Activated naive CD8-positive, alpha-beta T cell (primary cell): ENCODE results near the gene DRGX.

Experiments
- H3K27ac Mint-ChIP-seq: one replicate; pipeline ENCODE4 v1.8.0; 2021; ENCODE audit warnings: mixed read lengths
- H3K27me3 Mint-ChIP-seq: one replicate; pipeline ENCODE4 v1.8.0; 2021; ENCODE audit warnings: mixed read lengths
- H3K36me3 Mint-ChIP-seq: one replicate; pipeline ENCODE4 v1.8.0; 2021; ENCODE audit warnings: mixed read lengths
- H3K4me1 Mint-ChIP-seq: one replicate; pipeline ENCODE4 v1.8.0; 2021; ENCODE audit warnings: low read depth, mixed read lengths
- H3K4me3 Mint-ChIP-seq: one replicate; pipeline ENCODE4 v1.8.0; 2021; ENCODE audit warnings: mild to moderate bottlenecking, mixed read lengths
- H3K9me3 Mint-ChIP-seq: one replicate; pipeline ENCODE4 v1.8.0; 2021; ENCODE audit warnings: low read depth, mixed read lengths

Gene DRGX

DNA sequence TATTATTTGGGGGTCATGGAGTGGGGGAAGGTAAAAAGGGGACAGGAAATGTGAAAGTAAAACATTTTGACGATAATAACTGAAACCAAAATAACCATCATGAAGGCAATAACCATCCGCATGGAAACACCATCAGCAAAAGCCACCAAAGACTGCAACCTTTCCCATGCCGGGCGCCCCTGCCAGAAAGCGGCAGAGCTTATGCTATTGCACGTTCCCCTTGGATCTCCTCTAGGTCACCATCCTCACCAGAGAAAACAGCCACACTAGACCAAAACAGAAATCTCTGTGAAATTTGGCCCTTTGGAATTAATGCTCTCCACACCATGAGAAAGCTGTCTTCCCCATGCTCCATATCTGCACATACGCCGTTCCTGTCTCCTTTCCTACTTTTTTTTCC lies 31.1 kb downstream of the DRGX start:
- H3K9me3 Mint-ChIP-seq: no peaks in the 10 kb centered on the region
- H3K4me3 Mint-ChIP-seq: no peak overlapping the region
- no peaks in the 10 kb centered on the region for H3K36me3 Mint-ChIP-seq
- peaks cover 3% of the 10 kb centered on the region for H3K27me3 Mint-ChIP-seq
- H3K27ac Mint-ChIP-seq: no peak overlapping the region
- no peaks in the 10 kb centered on the region for H3K4me1 Mint-ChIP-seq

DNA sequence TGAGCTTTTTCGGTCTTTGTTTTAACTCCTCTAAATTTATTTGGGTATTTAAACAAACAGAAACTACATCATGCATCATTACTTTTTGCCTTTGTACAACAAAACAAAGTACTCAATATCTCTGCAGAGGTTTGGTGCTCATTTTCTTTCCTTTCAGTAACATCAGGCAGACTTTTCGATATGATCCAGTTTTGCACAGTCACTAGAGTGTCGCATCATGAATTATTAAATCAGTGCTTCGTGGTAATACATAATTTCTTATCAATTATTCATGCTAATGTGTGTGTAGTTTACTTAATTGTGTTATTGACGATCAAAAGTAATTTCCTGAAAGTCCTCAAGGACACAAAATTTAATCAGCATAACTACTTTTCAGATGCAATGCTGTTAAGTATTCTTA lies 31.8 kb downstream of the DRGX start:
- H3K9me3 Mint-ChIP-seq: no peaks in the 10 kb centered on the region
- H3K4me1 Mint-ChIP-seq: no peaks in the 10 kb centered on the region
- peaks cover 3% of the 10 kb centered on the region for H3K27me3 Mint-ChIP-seq
- H3K27ac Mint-ChIP-seq: no peak overlapping the region
- H3K4me3 Mint-ChIP-seq: no peak overlapping the region
- no peaks in the 10 kb centered on the region for H3K36me3 Mint-ChIP-seq

DNA sequence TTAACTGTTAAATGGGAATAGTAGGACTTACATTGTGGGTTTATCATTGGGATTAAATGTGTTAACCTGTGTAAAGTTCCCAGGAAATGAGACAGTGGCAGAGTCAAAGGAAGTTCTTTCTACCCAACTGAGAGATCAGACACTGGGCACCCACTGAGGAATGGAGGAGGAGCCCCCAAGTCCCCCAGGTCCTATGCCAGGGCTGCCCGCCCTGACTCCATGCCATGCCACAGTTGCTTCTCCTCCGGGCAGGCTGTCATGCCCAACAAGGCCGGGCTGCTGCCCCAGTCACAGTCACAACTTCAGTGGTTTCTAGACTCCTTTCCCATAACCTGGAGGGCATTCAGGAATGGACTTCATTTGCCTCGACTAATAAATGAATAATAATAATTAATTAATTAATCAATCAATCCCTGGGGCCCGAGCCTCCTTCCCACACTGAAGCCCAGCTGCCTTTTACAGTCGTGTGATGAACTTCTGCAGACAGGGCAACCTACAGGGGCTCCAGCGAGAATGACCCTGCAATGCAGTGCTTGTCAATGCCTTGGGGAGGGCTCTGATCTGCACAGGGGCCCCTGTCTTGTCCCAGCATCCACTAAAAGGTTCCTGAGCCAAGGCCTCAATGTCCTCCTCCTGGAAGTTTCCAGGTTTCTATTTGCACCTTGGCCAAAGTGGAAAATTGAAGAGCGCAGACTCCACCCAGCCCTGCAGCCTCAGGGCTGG lies 32.4 kb downstream of the DRGX start:
- Mint-ChIP-seq H3K4me3 (no peak overlapping the region), H3K9me3 (no peaks in the 10 kb centered on the region), H3K27ac (no peak overlapping the region), H3K27me3 (peaks cover 4% of the 10 kb centered on the region), H3K36me3 (no peaks in the 10 kb centered on the region), H3K4me1 (no peaks in the 10 kb centered on the region)

DNA sequence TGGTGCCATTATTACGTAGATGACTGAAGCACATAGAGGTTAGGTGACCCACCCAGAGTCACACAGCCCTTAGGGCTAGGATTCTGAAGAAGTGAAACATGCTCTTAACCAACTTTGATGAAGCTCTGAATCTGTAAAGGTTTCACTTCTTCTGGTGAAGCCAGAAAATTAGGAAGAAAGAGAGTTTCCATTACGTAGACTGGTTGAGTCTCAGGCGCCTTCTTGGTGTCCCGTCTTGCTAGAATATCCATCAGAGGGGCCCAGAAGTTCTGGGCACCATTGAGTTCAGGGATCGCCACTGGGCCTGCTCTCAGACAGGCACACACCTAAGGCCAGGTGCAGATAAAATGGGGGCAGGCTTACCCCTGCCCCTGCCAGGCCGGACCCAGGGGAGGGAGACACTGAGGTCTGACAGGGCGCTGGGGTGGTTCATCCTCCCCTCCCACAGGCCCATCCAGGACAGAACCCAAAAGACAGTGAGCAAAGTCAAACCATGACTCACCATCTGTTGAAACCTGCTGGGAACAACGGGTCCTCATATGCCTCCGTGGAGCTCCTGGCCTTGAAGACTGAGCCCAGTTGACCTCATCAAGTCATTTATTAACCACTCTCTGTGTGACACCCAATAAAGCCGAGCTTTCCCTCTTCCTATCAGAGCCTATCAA lies 33.2 kb downstream of the DRGX start:
- peaks cover 3% of the 10 kb centered on the region for H3K27me3 Mint-ChIP-seq
- no peaks in the 10 kb centered on the region for H3K36me3 Mint-ChIP-seq
- H3K27ac Mint-ChIP-seq: no peak overlapping the region
- no peak overlapping the region for H3K4me3 Mint-ChIP-seq
- H3K9me3 Mint-ChIP-seq: no peaks in the 10 kb centered on the region
- no peaks in the 10 kb centered on the region for H3K4me1 Mint-ChIP-seq

DNA sequence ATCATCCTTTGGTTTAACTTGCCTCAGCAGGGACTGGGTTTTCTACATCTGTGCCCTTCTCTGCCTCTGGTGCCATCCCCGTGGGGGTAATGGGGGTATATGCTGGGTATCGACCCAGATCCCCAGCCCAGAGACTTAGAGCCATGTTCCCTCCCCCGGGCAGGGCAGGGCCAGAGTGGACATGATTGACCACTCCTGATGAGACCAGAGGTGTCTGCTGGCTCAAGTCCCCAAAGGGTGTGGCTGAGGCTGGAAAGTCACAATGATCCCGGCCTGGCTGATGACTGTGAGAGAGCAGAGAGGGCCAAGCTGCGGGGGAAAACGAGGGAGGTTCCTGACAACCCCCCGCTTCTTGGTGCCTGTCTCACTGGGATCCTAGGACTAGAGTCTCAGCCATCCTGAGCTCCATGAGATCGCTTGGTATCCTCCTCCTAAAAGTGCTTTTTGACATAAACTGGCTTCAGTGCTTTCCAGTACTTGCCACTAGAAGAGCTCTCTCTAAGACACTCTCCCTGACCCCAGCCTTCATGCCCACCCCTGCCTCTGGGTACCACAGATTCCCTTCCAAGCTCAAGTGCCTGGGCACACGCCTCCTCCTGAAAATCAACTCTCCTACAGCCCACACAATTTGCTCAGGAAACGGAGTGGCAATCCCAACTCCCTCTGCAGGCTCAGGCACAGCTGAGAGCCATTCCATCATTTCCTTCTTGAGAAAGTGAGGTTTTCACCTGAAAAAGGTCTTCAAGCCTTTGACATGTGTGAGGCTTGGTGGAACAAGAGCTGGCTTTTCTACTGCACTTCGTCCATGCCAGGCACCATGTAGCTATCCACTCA lies 33.9 kb downstream of the DRGX start:
- no peak overlapping the region for H3K27ac Mint-ChIP-seq
- no peaks in the 10 kb centered on the region for H3K9me3 Mint-ChIP-seq
- no peaks in the 10 kb centered on the region for H3K4me1 Mint-ChIP-seq
- no peaks in the 10 kb centered on the region for H3K36me3 Mint-ChIP-seq
- no peak overlapping the region for H3K4me3 Mint-ChIP-seq
- peaks cover 1% of the 10 kb centered on the region for H3K27me3 Mint-ChIP-seq

DNA sequence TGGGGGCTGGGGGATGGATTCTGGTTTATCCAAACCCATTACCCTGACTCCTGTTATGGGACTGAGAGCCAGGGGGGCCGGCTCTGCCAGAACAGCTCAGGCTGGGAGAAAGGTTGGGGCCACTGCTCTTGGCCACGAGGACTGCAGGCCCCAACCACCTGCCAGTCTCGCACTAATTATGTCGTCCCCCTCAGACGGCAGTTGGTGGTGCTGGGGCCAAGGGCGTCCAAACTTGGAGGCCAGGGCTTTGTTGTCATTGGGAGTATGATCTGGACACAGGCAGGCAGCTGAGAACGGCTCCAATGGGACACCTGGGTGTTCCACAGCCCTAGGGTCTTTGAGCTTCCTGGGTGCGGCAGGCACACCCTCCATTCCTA lies 34.7 kb downstream of the DRGX start:
- H3K4me3 Mint-ChIP-seq: no peak overlapping the region
- no peaks in the 10 kb centered on the region for H3K9me3 Mint-ChIP-seq
- no peaks in the 10 kb centered on the region for H3K4me1 Mint-ChIP-seq
- no peak overlapping the region for H3K27ac Mint-ChIP-seq
- no peaks in the 10 kb centered on the region for H3K36me3 Mint-ChIP-seq
- H3K27me3 Mint-ChIP-seq: peaks cover 1% of the 10 kb centered on the region

DNA sequence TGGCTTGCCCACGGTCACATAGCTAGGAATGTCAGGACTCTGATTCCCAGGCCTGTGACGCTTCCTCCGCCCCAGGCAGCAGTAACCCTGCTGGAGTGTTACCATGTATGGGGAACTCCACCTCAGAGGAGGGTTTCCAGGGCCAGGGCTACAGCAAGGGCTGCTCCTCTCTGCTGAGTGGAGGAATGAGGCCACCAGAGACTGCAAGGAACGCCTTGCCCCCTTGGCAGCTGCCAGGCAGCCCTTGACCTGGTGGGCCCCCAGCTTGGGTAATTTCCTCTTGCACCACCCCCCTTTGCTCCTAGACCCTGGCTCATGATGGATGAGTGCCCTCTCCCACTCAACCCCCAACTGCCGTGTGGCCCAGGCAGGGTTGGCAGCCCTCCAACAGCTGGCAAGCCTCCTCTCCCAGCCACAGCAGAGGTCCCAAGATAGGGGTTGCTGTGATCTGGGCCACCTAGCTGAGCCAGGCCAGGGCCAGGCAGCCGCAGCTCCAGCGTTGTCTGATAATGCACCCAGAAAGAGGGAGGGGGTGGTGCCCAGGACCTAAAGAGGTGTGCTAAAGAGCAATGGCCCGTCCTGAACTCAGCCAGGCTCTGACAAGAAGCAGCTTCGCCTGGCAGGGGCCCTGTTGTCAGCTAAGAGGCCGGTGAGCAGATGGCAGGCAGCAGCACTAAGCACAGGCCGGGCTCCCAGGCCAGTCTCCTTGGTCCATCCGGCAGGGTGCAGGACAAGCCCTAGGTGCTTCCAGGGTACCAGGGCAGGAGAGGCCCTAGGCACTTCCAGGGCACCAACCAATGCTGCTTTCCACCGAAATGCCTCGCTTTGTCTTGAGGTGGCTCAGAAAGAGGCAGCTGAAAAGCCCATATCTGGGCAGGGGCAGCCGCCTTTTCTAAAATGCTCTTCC lies 35.4 kb downstream of the DRGX start:
- H3K9me3 Mint-ChIP-seq: no peaks in the 10 kb centered on the region
- no peaks in the 10 kb centered on the region for H3K4me1 Mint-ChIP-seq
- no peak overlapping the region for H3K4me3 Mint-ChIP-seq
- H3K27me3 Mint-ChIP-seq: peaks cover 1% of the 10 kb centered on the region
- H3K27ac Mint-ChIP-seq: no peak overlapping the region
- no peaks in the 10 kb centered on the region for H3K36me3 Mint-ChIP-seq

DNA sequence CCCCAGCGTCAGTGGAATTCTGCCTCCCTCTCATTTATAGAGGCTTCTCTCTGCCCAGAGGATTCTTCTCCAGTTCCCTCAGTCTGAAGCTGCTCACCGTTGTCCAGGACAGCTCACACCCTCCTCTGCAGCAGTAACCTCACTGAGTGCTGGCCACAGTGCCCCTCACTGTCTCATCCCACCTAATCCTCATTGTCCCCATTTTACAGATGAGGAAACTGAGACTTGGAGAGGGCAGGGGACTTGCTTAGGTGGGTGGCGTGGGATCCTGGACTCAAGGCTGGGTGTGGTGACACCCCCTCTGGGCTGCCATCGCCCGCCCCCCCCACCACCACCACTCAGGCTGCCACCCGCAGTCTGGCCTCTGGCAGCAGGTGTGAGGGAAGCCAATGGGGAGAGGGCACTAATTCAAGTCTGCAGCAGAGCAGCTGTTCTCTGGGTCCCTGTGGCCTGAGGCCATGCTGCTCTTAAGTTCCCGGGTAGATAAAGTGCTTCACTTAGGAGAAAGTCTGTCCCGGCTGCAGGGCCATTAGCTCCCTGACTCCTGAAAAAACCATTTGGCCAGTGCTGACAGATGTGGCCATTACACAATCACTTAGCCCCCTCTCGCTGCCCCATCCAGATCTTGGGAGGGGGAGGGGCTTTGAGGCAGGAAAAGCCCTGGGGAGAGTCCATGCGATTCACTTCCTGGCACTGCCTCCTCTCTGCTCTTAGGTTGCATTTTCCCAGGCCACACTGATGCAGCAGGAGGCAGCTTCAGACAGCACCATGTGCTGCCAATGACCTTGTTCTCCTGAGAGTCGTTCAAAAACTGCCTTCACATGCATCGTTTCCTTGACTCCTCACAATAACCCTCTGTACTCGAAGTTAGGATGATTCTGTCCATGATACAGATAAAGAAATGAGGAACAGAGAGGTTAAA lies 36.3 kb downstream of the DRGX start:
- no peak overlapping the region for H3K4me3 Mint-ChIP-seq
- H3K27ac Mint-ChIP-seq: no peak overlapping the region
- no peaks in the 10 kb centered on the region for H3K36me3 Mint-ChIP-seq
- H3K4me1 Mint-ChIP-seq: no peaks in the 10 kb centered on the region
- H3K9me3 Mint-ChIP-seq: no peaks in the 10 kb centered on the region
- peaks cover 1% of the 10 kb centered on the region for H3K27me3 Mint-ChIP-seq

DNA sequence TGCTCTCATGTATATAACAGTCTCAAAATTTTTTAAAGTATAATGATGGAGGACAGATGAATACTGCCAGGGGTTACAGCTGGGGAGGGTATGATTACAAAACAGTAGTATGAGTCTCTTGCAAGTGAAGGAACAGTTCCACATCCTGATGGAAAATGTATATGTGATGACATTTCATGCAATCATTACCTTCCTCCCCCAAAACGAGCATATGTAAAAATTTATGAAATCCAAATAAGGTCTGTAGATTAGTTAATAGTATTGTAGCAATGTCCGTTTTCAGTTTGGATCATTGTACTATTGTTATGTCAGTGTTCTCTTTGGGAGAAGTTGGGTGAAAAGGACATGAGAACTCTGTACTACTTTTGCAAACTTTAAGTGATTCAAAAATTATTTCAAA lies 38.0 kb downstream of the DRGX start:
- no peaks in the 10 kb centered on the region for H3K36me3 Mint-ChIP-seq
- H3K27ac Mint-ChIP-seq: no peak overlapping the region
- no peaks in the 10 kb centered on the region for H3K9me3 Mint-ChIP-seq
- H3K27me3 Mint-ChIP-seq: peaks cover 1% of the 10 kb centered on the region
- no peaks in the 10 kb centered on the region for H3K4me1 Mint-ChIP-seq
- no peak overlapping the region for H3K4me3 Mint-ChIP-seq

DNA sequence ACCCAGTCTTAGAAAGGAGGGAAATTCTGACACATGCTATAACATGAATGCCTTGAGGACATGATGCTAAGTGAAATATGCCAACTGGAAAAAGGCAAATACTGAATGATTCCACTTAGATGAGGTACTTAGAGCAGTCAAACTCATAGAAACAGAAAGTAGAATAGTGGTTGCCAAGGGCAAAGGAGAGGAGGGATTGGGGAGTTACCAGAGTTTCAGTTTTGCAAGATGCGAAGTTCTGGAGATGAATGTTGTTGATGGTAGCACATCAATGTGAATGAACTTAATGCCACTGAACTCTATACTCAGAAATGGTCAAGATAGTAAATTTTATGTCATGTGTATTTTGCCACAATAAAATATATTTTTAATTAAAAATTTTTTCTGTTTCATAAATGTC lies 38.9 kb downstream of the DRGX start:
- no peaks in the 10 kb centered on the region for H3K36me3 Mint-ChIP-seq
- H3K4me3 Mint-ChIP-seq: no peak overlapping the region
- no peak overlapping the region for H3K27ac Mint-ChIP-seq
- H3K27me3 Mint-ChIP-seq: peaks cover 1% of the 10 kb centered on the region
- H3K4me1 Mint-ChIP-seq: no peaks in the 10 kb centered on the region
- no peaks in the 10 kb centered on the region for H3K9me3 Mint-ChIP-seq

DNA sequence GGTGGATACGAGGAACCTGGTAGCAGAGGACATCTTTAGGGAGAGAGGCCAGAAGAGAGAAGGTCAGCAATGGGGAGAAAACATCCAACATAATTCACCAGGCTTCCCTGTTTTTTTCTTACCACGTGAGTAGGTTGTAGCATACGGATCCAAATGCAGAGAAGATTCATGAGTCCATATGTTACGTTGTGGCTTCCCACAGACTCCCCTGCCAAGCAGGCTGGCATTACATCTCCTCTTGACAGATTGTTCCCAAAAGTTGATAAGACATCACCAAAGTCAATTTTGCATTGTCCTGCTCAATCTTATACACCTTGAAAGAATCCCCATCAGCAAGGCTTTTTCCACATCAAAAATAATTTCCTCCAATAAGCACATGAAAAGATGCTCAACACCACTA lies 39.7 kb downstream of the DRGX start:
- Mint-ChIP-seq H3K27me3 (peaks cover 1% of the 10 kb centered on the region), H3K4me3 (no peak overlapping the region), H3K27ac (no peak overlapping the region), H3K4me1 (no peaks in the 10 kb centered on the region), H3K36me3 (no peaks in the 10 kb centered on the region), H3K9me3 (no peaks in the 10 kb centered on the region)

DNA sequence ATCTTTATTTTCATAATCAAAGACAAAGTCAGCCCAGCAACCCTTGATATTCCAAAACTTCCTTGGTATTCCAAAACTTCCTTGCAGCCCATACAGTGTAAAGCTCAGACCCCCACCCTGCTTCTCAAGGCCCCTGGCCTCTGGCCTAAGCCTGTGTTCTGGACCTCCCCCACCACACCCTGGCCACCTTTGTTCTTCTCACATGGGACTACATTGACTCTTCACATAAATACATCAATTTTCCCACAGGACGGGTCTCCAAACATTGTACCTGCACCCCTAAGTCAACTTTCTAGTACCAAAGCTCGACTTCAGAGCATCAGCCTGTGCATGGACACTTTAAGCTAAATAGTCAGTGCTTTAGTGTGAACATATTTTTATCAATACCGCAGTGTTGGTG lies 40.7 kb downstream of the DRGX start:
- Mint-ChIP-seq H3K36me3 (no peaks in the 10 kb centered on the region), H3K4me1 (no peaks in the 10 kb centered on the region), H3K27me3 (peaks cover 1% of the 10 kb centered on the region), H3K4me3 (no peak overlapping the region), H3K9me3 (peaks cover 2% of the 10 kb centered on the region), H3K27ac (no peak overlapping the region)

DNA sequence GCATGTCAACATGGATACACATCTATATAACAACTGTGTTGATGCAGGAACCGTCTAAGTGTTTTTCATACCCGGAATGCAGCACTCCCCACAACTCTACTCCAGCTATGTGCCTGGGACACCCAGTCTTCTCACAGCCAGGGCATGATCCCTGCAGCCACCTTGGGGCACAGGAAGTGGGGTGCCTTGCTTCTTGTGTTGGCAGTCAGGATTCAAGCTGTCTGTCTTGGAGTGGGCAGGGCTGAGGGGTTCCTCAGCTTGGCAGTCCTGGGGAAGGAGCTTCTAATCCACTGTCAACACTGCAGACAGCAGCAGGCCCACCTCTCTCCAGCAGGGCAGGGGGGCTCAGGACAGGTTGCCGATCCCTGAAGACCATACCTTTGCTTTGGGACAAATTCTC lies 41.3 kb downstream of the DRGX start:
- H3K27me3 Mint-ChIP-seq: peaks cover 1% of the 10 kb centered on the region

More for the DNA sequence above, 41.3 kb downstream of the DRGX start:
- H3K4me1 Mint-ChIP-seq: no peaks in the 10 kb centered on the region
- no peak overlapping the region for H3K4me3 Mint-ChIP-seq
- no peak overlapping the region for H3K27ac Mint-ChIP-seq
- H3K36me3 Mint-ChIP-seq: no peaks in the 10 kb centered on the region
- peaks cover 6% of the 10 kb centered on the region for H3K9me3 Mint-ChIP-seq
